ENCODE data around the gene CCDC91.

GRCh38 chr12:28265435-28266042 is 75.3 kb downstream of the CCDC91 start:
- TF ChIP-seq, protein P1, sequence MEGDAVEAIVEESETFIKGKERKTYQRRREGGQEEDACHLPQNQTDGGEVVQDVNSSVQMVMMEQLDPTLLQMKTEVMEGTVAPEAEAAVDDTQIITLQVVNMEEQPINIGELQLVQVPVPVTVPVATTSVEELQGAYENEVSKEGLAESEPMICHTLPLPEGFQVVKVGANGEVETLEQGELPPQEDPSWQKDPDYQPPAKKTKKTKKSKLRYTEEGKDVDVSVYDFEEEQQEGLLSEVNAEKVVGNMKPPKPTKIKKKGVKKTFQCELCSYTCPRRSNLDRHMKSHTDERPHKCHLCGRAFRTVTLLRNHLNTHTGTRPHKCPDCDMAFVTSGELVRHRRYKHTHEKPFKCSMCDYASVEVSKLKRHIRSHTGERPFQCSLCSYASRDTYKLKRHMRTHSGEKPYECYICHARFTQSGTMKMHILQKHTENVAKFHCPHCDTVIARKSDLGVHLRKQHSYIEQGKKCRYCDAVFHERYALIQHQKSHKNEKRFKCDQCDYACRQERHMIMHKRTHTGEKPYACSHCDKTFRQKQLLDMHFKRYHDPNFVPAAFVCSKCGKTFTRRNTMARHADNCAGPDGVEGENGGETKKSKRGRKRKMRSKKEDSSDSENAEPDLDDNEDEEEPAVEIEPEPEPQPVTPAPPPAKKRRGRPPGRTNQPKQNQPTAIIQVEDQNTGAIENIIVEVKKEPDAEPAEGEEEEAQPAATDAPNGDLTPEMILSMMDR (optimal IDR thresholded peaks at IDR 0.05 in 1 of 3, IDR thresholded peaks at IDR 0.05 in 1 of 3, conservative IDR thresholded peaks at IDR 0.05 in 1 of 3; ENCODE audit: extremely low read depth in 1 of 3, insufficient read depth in 2 of 3, low read length in 3 of 3), result no peak
- no peak for TF ChIP-seq EZH2 (IDR thresholded peaks at IDR 0.05; ENCODE audit: low read length)
